Small intestine (tissue), 7 donors: ENCODE results near the gene SHANK3. TPM values are rescaled to one million over a fixed set of nuclear protein-coding genes. Genes with fewer than 3 reads are reported as not detected.
A peak's percentile ranks its signal among the peaks of the same experiment; 100 is the strongest.
"Not testable (repeated sequence)": the region's sequence is repeated elsewhere in the genome, so short reads cannot be mapped to it uniquely, and the experiment has no call there.

Experiments used
- DNase-seq, 2 donors: peaks; one replicate each; pipeline versions ENCODE4 v3.0.0 to v3.0.0-alpha.2; 2013
- FAIRE-seq: peaks from 2 replicates; lab custom pipeline; 2012; peaks lifted over from hg19 to GRCh38; lab: Jason Lieb, UNC
- H3K27ac ChIP-seq, 3 donors: one replicate each; pipeline ENCODE4 v1.5.1; 2013; ENCODE audit warnings: low read length in 2 of 3, mild to moderate bottlenecking in 2 of 3, control low read depth in 1 of 3, inconsistent platforms in 1 of 3, low read depth in 1 of 3, moderate library complexity in 1 of 3
- H3K27me3 ChIP-seq, 3 donors: one replicate each; pipeline ENCODE4 v1.6.1; 2013; ENCODE audit warnings: low read length in 3 of 3, inconsistent platforms in 1 of 3; ENCODE audit not compliant: control insufficient read depth in 3 of 3, insufficient read depth in 3 of 3
- H3K36me3 ChIP-seq, 3 donors: one replicate each; pipeline ENCODE4 v1.6.1; 2013; ENCODE audit warnings: low read length in 3 of 3, inconsistent platforms in 1 of 3, low read depth in 1 of 3, mild to moderate bottlenecking in 1 of 3, moderate library complexity in 1 of 3; ENCODE audit not compliant: control insufficient read depth in 3 of 3, insufficient read depth in 2 of 3
- H3K4me1 ChIP-seq, 3 donors: one replicate each; pipeline ENCODE4 v1.6.1; 2013; ENCODE audit warnings: low read length in 2 of 3, inconsistent platforms in 1 of 3, low read depth in 1 of 3, mild to moderate bottlenecking in 1 of 3, moderate library complexity in 1 of 3; ENCODE audit not compliant: control insufficient read depth in 3 of 3, insufficient read depth in 2 of 3
- H3K4me3 ChIP-seq, 3 donors: one replicate each; pipeline ENCODE4 v1.5.1; 2013; ENCODE audit warnings: low read length in 3 of 3, control low read depth in 1 of 3, inconsistent platforms in 1 of 3, low read depth in 1 of 3, mild to moderate bottlenecking in 1 of 3, moderate library complexity in 1 of 3
- H3K9me3 ChIP-seq, 2 donors: one replicate each; pipeline ENCODE4 v1.6.1; 2013; ENCODE audit warnings: low read depth in 1 of 2, low read length in 1 of 2; ENCODE audit not compliant: control insufficient read depth in 2 of 2, insufficient read depth in 1 of 2
- WGBS, 3 donors: extraction: QIAGEN DNeasy Blood & Tissue Kit; methylation state at CpG; one replicate each; pipeline ENCODE4 v1.1.7; 2013; 5-methylcytosine and 5-hydroxymethylcytosine counted together
- polyA plus RNA-seq, 4 donors: library from polyadenylated mRNA; stranded (reverse) in 3 of 4; unstranded in 1 of 4; fragments of 200-250 nt in 3 of 4; fragments of 120-200 nt in 1 of 4; gene quantifications; one replicate each; pipeline versions ENCODE4 v1.2.1 to v1.2.3, GENCODE V29; 2013
- donor health status: healthy with polysubstance abuse.
- donor health status: control.
- donor health status: control.
- donor health status: Bipolar disorder and iron deficiency.
- donor health status: healthy.

Gene SHANK3
- polyA plus RNA-seq, 4 donors, result 0.27 to 19.6 (median 5.2) TPM

DNA sequence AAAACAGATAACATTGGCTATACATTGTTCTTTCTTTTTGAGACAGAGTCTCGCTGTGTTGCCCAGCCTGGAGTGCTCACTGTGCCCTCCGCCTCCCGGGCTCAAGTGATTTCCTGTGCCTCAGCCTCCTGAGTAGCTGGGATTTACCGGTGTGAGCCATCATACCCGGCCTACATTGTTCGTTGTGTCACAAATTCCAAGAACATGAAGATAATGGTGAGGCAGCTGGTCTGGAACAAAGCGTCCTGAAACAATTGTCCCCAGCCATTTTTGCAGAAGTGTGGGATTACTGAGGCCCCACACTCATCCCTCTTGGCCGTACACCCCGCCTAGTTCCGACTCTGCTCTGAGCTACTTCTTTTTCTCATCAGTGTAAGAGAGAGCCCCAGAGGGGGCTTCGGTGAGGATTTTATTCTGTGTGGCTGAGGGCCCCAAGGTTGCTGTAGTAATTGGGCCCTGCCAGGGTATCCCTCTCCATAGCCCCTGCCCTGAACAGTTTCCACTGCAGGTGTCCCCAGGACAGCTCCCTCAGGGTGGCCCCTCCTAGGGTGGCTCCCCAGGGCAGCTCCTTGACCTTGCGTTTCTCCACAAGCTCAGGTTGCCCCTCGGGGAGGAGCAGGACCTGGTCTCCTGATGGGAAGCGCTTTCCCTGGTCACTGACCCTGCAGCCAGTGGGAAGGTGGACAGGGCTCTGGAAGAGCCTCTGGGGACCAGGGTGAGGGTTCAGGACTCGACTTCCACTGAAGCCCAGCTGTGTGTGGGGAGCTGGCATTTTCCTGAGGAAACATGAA is 31.6 kb upstream of the SHANK3 start:
- Histone ChIP-seq H3K9me3 (no peaks in the 10 kb centered on the region), H3K4me3 (no peak overlapping the region), H3K36me3 (no peaks in the 10 kb centered on the region), H3K27ac (peak overlapping the region in 2 of 3 donors; percentile 36 to 44), H3K4me1 (peaks cover 0 to 18% (median 3%) of the 10 kb centered on the region in 3 donors), H3K27me3 (peaks cover 0 to 17% (median 7%) of the 10 kb centered on the region in 3 donors)
- WGBS, 3 donors, result 80 to 87% (median 81%) methylated on average over 15 of the region's 15 CpGs
- no peak for DNase-seq
- no peak for FAIRE-seq

DNA sequence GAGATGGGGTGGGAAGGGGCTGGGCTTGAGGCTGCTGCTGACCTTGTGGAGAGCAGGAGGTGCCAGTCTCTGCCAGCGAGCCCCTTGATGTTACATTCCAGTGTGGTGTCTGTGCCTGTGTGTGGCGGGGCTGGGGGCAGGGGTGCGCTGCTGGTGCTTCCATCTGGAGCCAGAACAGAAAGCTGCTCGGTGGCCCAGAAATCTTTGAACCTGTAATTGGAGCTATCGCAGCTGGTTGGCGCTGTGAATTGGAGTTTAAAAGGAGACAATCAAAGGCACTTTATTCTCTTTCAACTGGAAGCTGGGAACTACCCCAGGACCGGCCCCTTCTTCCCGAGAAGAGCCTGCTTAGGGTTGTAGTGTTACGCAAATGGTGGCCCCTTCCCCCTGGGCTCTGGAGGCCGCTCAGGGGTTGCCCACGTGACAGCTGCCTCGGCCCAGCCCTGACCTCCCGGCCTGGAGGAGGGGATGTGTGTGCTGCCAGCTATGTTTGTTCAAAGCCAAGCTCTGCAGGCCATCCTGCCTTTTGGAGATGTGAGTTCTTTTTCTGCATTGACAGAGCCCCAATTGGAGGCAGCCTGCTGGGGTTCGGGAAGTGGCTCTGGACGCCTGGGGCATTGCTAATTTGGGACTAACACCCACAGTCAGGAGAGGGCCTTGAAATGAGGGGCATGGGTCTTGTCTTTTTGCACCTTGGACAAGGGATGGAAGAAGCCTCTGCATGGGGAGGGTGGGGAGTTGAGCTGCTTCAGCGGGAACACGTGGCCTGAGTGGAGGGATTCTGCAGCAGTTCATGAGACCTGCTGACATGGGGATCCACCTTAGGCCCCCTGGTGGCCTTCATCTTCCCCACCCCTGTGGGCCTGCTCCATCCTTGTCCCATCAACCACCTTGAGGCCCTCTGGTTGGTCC is 30.7 kb upstream of the SHANK3 start:
- 21 to 32% (median 27%) methylated on average over 17 of the region's 17 CpGs for WGBS, 3 donors
- peak; percentile 16 to 71 for DNase-seq
- Histone ChIP-seq H3K27me3 (peaks cover 0 to 17% (median 7%) of the 10 kb centered on the region in 3 donors), H3K4me3 (no peak overlapping the region), H3K4me1 (peaks cover 0 to 18% (median 3%) of the 10 kb centered on the region in 3 donors), H3K9me3 (no peaks in the 10 kb centered on the region), H3K36me3 (no peaks in the 10 kb centered on the region), H3K27ac (peak overlapping the region in 2 of 3 donors; percentile 36 to 44)
- FAIRE-seq, result no peak

DNA sequence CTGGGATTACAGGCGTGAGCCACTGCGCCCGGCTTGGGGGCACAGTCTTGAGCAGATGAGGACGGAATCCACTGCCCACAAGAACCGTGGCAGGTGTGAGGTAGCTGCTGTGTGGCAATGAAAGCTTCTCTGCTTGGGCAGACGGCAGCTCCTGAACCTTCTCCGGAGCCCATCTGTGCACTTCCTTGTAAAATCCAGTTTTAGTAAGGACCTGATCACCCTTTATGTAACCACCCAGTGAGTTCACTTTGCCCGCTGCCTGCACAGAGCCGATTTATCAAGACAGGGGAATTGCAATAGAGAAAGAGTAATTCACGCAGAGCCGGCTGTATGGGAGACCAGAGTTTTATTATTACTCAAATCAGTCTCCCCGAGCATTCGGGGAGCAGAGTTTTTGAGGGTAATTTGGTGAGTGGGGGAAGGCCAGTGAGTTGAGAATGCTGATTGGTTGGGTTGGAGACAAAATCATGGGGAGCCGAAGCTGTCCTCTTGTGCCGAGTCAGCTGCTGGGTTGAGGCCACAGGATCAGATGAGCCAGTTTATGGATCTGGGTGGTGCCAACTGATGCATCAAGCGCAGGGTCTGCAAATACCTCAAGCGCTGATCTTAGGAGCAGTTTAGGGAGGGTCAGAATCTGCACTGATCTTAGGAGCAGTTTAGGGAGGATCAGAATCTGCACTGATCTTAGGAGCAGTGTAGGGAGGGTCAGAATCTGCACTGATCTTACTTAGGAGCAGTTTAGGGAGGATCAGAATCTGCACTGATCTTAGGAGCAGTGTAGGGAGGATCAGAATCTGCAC is 29.4 kb upstream of the SHANK3 start:
- H3K4me3 ChIP-seq, DNase-seq, H3K36me3 ChIP-seq, H3K9me3 ChIP-seq, H3K27ac ChIP-seq: not testable (repeated sequence)
- FAIRE-seq, result peak; percentile 92
- H3K4me1 ChIP-seq, result peaks cover 0 to 18% (median 3%) of the 10 kb centered on the region in 3 donors
- peaks cover 0 to 17% (median 7%) of the 10 kb centered on the region in 3 donors for H3K27me3 ChIP-seq
- 86 to 91% (median 90%) methylated on average over 17 of the region's 17 CpGs for WGBS, 3 donors

DNA sequence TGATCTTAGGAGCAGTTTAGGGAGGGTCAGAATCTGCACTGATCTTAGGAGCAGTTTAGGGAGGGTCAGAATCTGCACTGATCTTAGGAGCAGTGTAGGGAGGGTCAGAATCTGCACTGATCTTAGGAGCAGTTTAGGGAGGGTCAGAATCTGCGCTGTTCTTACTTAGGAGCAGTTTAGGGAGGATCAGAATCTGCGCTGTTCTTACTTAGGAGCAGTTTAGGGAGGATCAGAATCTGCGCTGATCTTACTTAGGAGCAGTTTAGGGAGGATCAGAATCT is 28.9 kb upstream of the SHANK3 start:
- peaks cover 0 to 18% (median 3%) of the 10 kb centered on the region in 3 donors for H3K4me1 ChIP-seq
- H3K9me3 ChIP-seq, DNase-seq, H3K36me3 ChIP-seq, FAIRE-seq, H3K27ac ChIP-seq, H3K4me3 ChIP-seq: not testable (repeated sequence)
- peaks cover 0 to 17% (median 7%) of the 10 kb centered on the region in 3 donors for H3K27me3 ChIP-seq
- 51 to 75% (median 57%) methylated on average over 3 of the region's 3 CpGs for WGBS, 3 donors

DNA sequence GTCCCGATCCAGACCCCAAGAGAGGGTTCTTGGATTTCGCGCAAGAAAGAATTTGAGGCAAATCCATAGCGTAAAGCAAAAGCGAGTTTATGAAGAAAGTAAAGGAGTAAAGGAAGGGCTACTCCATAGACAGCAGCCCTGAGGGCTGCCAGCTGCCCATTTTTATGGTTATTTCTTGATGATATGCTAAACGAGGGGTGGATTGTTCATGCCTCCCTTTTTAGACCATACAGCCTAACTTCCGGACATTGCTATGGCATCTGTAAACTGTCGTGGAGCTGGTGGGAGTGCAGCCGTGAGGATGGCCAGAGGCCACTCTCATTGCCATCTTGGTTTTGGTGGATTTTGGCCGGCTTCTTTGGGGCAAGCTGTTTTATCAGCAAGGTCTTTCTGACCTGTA is 19.4 kb upstream of the SHANK3 start:
- H3K27ac ChIP-seq, result no peak overlapping the region
- DNase-seq, result no peak
- peaks cover 0 to 4% of the 10 kb centered on the region in 2 donors for H3K9me3 ChIP-seq
- H3K4me1 ChIP-seq, result no peaks in the 10 kb centered on the region
- no peak for FAIRE-seq
- 83 to 89% (median 86%) methylated on average over 10 of the region's 10 CpGs for WGBS, 3 donors
- no peaks in the 10 kb centered on the region for H3K36me3 ChIP-seq
- H3K4me3 ChIP-seq, result no peak overlapping the region
- H3K27me3 ChIP-seq, result peaks cover 0 to 2% (median 0%) of the 10 kb centered on the region in 3 donors

DNA sequence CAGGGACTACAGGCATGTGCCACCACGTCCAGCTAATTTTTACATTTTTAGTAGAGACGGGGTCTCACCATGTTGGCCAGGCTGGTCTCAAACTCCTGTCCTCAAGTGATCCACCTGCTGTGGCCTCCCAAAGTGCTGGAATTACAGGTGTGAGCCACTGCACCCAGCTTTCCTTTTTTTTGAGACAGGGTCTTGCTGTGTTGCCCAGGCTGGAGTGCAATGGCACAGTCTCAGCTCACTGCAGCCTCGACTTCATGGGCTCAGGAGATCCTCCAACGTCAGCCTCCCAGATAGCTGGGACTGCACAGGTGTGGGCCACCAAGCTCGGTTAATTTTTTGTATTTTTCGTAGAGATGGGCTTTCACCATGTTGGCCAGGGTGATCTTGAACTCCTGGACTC is 18.0 kb upstream of the SHANK3 start:
- not testable (repeated sequence) for H3K36me3 ChIP-seq, DNase-seq, H3K4me3 ChIP-seq, FAIRE-seq, H3K27ac ChIP-seq, H3K9me3 ChIP-seq, H3K27me3 ChIP-seq, H3K4me1 ChIP-seq
- WGBS, 3 donors, result 78 to 85% (median 78%) methylated on average over 6 of the region's 6 CpGs

DNA sequence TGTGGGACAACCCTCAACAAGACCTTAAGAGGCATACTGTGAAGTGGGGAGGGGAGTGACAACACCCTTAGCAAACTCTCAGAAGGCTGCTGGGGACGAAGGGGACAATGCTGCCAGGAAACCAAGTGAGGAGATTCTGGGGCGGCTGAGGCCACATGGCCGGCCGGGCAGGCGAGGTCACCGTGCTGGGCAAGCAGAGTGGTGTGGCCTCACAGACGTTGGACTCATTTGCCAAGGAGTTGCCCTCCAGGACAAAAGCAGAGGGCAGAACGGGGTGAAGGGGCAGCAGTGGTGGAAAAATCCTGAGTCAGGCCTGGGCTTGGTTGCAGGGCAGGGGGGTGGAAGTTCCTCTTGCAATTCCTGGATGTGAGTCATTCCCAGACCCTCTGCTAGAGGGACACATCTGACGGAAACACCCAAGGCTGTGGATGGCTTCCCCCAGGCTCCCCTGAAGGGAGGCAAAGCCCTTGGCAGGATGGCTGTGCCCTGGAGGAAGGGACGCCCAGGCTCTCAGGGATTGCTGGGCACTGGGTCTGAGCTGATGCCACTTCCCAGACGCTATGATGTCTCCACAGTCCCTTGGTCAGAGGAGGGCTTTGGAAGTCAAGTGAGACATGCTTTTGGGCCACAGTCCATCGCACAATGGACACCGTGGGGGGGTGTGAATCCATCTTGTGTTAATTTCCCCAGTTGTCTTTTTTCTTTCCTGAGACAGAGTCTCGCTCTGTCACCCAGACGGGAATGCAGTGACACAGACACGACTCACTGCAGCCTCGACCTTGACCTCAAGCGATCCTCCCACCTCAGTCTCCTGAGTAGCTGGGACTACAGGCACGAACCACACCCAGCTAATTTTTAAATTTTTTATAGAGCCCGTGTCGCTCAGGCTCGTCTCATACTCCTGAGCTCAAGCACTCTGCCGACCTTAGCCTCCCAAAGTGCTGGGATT is 16.2 kb upstream of the SHANK3 start:
- H3K27ac ChIP-seq, result peak overlapping the region in 1 of 3 donors; percentile 24
- H3K36me3 ChIP-seq, result no peaks in the 10 kb centered on the region
- peaks cover 0 to 2% (median 0%) of the 10 kb centered on the region in 3 donors for H3K27me3 ChIP-seq
- no peak overlapping the region for H3K4me3 ChIP-seq
- 54 to 66% (median 64%) methylated on average over 22 to 23 of the region's 23 CpGs for WGBS, 3 donors
- no peaks in the 10 kb centered on the region for H3K4me1 ChIP-seq
- no peaks in the 10 kb centered on the region for H3K9me3 ChIP-seq
- no peak for DNase-seq
- FAIRE-seq, result no peak
